Measurements from ENCODE around the gene TCEA2.

The TCEA2 gene

DNA sequence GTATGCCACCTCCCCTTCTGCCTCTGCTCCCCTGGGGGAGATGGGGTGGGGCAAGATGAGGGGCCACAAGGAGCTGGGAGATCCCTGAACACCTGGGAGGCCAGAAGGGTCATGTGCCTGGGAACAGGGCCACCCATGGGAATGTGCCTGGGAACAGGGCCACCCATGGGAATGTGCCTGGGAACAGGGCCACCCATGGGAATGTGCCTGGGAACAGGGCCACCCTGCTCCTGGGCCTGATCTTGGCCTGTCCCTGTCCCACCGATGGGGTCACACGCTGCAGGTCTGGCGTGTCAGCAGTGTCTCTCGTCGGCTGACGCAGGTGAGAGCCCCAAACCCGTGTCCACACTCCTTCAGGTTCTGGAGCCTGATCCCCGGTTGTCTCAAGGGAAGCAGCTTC lies 12.0 kb downstream of the TCEA2 start:
- no peak overlapping the region for H3K27ac Mint-ChIP-seq
- ATAC-seq: no peak

DNA sequence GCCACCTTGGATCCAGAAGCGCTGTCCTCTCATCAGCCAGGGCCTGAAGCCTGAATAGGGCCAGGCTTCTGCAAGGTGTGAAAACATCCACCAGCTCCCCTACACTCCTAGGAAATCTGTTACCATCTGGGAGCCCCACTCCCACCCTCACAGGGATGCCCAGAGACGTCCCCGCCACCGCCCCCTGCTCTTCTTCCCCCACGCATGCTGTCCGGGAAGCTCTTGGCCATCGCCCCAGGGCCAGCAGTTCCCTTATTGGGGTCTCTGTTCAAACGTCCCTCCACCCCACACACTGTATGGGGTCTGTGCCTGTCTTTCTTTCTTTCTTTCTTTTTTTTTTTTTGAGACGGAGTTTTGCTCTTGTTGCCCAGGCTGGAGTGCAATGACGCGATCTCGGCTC lies 12.6 kb downstream of the TCEA2 start:
- Mint-ChIP-seq H3K27me3 (no peaks in the 10 kb centered on the region), H3K4me1 (peaks cover 71% of the 10 kb centered on the region), H3K27ac (peak overlapping the region; percentile 96), H3K9me3 (no peaks in the 10 kb centered on the region), H3K4me3 (no peak overlapping the region), H3K36me3 (peaks cover 37% of the 10 kb centered on the region)
- ATAC-seq: no peak

More for the DNA sequence above, 12.0 kb downstream of the TCEA2 start:
- no peaks in the 10 kb centered on the region for H3K27me3 Mint-ChIP-seq
- peaks cover 37% of the 10 kb centered on the region for H3K36me3 Mint-ChIP-seq
- peaks cover 67% of the 10 kb centered on the region for H3K4me1 Mint-ChIP-seq
- H3K9me3 Mint-ChIP-seq: no peaks in the 10 kb centered on the region
- H3K4me3 Mint-ChIP-seq: no peak overlapping the region

DNA sequence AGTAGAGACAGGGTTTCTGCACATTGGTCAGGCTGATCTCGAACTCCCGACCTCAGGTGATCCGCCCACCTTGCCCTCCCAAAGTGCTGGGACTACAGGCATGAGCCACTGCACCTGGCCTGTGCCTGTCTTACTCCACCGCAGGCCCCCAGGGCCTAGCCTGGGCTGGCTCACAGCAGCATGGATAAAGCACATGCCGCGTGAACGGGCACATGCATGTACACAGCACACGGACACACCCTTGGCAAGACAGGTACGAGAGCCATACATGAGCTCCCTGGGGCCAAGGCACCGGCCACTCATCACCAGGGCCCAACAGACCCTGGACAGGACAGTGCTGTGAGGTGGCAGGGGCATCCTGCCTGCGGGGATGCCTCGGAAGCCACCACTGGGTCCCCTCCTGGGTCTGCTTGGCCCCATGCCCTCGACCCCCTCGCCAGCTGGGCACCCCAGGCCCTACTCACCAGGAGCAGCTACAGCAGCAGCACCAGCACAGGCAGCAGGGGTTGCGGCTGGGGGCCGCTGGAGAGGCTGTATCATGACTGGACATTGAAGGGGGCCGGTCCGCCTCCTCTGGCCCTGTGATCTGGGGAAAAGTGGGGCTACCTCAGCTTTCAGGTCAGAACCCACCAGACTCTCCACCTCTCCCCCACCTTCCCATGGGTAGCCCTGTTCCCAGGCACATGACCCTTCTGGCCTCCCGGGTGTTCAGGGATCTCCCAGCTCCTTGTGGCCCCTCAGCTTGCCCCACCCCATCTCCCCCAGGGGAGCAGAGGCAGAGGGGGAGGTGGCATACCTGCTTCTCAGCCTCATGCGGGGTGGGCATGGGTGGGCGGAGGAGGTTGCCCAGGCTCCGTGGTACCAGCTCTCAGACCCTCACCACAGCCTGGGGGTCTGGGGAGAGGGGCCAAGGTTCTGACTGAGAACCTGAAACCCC lies 13.3 kb downstream of the TCEA2 start:
- peak overlapping the region; percentile 96 for H3K27ac Mint-ChIP-seq
- no peak for ATAC-seq
- H3K4me3 Mint-ChIP-seq: peak overlapping the region; percentile 97
- no peaks in the 10 kb centered on the region for H3K9me3 Mint-ChIP-seq
- peaks cover 37% of the 10 kb centered on the region for H3K36me3 Mint-ChIP-seq
- no peaks in the 10 kb centered on the region for H3K27me3 Mint-ChIP-seq
- peaks cover 64% of the 10 kb centered on the region for H3K4me1 Mint-ChIP-seq

DNA sequence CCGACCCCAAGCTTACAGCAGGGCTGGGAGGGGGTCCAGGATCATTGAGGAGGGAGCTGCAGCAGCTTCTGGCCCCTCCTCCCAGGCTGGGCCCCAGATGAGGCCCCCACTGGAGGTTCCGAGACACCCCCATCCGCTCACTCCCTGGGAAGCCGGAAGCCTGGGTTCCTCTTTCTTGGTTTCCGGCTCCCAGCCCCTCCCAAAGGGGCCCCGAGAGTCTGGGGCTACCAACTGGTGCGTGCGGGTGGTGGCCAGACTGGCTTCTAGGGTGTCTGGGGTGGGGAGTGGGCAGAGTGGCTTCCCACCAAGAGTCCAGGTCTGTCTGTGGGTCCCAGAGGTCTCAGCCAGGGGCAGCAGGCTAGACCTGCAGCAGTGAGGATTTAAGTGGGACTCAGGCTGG lies 14.1 kb downstream of the TCEA2 start:
- ATAC-seq: peak; percentile 26
- Mint-ChIP-seq H3K9me3 (no peaks in the 10 kb centered on the region), H3K36me3 (peaks cover 36% of the 10 kb centered on the region), H3K4me1 (peaks cover 64% of the 10 kb centered on the region), H3K27me3 (no peaks in the 10 kb centered on the region), H3K4me3 (peak overlapping the region; percentile 97), H3K27ac (peak overlapping the region; percentile 96)

DNA sequence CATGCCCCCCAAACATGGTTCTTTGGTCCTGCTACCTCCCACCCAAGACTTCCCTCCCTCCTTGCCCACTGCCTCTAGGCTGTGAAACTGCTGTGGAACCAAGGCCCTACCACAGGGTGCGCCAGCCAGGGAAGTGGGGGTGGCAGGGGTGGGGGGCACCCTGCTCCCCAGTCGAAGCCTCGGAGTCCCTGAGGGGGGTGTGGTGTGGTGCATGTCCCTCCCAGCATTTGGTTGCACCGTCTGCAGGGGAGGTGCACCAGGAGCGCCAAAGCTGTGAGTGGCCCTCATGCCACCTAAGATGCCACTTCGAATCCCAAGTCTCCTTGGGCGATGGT lies 14.5 kb downstream of the TCEA2 start:
- ATAC-seq: no peak
- Mint-ChIP-seq H3K4me3 (peak overlapping the region; percentile 97), H3K9me3 (no peaks in the 10 kb centered on the region), H3K27me3 (no peaks in the 10 kb centered on the region), H3K27ac (peak overlapping the region; percentile 96), H3K36me3 (peaks cover 32% of the 10 kb centered on the region), H3K4me1 (peaks cover 64% of the 10 kb centered on the region)

DNA sequence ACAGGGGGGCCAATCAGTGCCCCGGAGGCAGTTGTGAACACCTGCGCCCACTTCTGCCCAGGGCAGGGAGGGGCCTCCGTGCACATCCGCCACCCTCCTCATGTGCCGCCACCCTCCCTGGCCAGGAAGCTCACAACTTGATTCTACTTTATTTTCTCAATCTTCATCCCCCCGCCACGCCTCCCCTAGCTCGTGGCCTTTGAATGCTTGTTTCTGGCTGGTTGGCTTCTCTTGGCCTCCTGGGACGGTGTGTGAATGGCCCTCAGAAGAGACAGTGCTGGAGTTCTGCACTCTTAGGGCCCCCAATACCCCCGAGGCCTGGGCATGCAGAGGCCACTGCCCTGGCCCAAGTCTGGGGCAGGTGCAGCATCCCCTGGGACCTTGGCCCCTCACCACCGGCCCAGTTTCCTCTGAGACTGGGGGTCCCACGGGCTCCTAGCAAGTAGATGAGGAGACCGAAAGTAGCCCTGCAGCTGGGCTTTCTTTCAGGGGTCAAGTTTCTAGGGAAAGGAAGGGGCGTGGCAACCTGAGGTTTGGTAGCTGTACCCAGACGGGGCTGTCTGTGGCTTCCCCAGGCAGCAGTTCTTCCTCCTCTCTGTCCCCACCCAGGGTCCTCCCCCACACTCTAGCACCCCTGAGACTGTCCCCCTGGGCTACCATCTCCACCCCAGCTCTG lies 15.0 kb downstream of the TCEA2 start:
- ATAC-seq: peak; percentile 70
- no peaks in the 10 kb centered on the region for H3K27me3 Mint-ChIP-seq
- peaks cover 66% of the 10 kb centered on the region for H3K4me1 Mint-ChIP-seq
- no peaks in the 10 kb centered on the region for H3K9me3 Mint-ChIP-seq
- H3K36me3 Mint-ChIP-seq: peaks cover 29% of the 10 kb centered on the region
- H3K27ac Mint-ChIP-seq: peak overlapping the region; percentile 96
- peak overlapping the region; percentile 97 for H3K4me3 Mint-ChIP-seq

DNA sequence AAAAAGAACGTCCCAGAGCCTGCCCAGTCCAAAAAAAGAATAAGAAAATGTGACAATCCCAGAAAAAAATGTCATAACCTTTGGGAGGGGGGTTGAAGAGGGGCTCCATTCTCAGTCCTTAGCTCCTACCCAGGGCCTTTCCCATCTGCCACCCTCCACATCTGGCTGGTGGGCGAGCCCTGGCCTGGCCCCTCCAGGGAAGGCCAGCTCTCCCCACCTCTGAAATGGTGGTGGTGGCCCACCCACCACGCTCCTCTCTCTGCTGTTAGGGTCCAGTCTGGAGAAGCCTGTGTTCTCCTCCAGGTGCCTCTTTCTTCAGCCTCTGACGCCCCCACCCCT lies 15.9 kb downstream of the TCEA2 start:
- Mint-ChIP-seq H3K27me3 (no peaks in the 10 kb centered on the region), H3K36me3 (peaks cover 22% of the 10 kb centered on the region), H3K4me1 (peaks cover 71% of the 10 kb centered on the region), H3K27ac (peak overlapping the region; percentile 96), H3K4me3 (peak overlapping the region; percentile 97), H3K9me3 (no peaks in the 10 kb centered on the region)
- no peak for ATAC-seq

DNA sequence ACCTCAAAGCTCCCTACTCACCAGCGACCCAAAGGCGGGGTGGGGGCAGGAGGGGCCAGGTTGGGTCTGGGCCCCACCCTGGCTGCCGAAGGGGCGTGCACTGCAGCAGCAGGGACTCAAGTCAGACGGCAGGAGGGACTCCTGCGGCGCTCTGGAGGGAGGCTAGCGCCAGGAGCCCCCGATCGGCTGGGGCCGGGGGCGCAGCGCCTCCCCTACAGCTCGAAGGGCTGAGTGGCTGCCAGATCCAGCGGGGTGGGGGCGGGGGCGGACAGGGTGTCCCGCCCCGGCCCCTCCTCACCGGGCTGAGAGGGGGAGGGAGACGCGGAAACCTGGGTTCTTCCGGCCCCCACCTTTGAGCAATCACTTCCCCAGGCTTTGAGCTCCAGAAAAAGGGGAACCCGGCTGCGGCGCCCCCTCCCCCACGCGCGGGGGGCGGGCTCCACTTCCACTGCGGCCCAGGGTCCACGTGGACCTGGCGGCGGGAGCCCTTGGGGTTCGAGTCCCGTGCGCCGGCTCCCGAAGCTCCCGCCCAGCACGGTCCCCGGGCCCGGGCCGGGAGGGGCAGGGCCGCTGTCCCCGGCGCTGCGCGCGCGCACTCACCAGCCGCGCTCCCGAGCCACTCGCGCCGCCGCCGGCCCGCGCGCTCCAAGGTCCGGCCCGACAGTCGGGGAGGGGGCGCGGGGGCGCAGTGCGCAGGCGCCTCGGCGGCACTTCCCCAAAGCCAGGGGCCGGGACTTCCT lies 16.4 kb downstream of the TCEA2 start, which contains the start of gene RGS19:
RGS19 (minus strand) TSS at position 246 of the 740 bp plus-strand sequence. CDS start 2,632 bp downstream, outside the sequence.
- ATAC-seq: peak; percentile 65
- peak within 1 kb of the TSS; percentile 96 for H3K27ac Mint-ChIP-seq
- H3K9me3 Mint-ChIP-seq: no peaks in the 10 kb centered on the region
- H3K4me1 Mint-ChIP-seq: peaks cover 70% of the 10 kb centered on the region
- peaks cover 17% of the 10 kb centered on the region for H3K36me3 Mint-ChIP-seq
- H3K4me3 Mint-ChIP-seq: peak within 1 kb of the TSS; percentile 97
- H3K27me3 Mint-ChIP-seq: peaks cover 3% of the 10 kb centered on the region

DNA sequence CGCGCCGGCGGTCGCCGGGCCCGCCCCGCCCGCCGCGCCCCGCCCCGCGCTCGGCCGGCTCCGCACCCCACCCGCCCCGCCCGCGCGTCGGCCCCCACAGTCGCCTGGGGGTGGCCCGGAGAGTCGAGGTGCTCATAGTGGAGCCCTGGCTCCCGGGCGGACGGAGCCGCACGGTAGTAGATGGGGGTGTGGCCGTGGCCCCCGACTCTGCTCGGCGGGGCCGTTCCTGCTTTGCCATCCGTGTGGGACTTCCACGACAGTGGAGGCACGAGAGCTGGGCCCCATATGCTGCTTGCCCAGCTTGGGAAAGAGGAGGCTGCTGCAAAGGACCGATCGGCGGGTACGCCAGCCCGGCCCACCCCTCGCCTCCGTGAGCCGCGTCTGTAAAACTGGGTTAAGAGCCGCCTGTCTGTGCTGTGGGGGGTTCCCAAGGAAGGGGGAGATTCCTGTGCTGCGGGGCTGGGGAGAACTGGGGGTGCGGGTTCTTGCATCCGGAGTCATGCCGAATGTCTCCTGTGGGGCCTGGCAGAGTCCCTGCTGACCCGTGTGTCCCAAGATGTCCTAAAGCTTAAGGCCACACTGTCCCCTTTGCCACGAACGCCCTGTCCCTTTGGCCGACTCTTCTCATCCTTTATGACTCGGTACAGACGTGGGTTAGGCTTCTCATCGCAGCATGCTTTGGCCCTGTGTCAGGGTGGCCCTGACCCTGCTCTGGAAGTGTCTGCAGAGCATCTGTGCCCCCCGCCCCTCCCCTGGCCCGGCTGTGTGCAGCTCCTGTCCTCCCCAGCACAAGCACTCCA lies 17.2 kb downstream of the TCEA2 start, which contains the start of gene OPRL1:
OPRL1 (plus strand) TSS at position 70 of the 800 bp plus-strand sequence. CDS start 12,639 bp downstream, outside the sequence.
- peaks cover 66% of the 10 kb centered on the region for H3K4me1 Mint-ChIP-seq
- H3K9me3 Mint-ChIP-seq: no peaks in the 10 kb centered on the region
- ATAC-seq: no peak
- H3K27ac Mint-ChIP-seq: peak within 1 kb of the TSS; percentile 96
- H3K4me3 Mint-ChIP-seq: peak within 1 kb of the TSS; percentile 97
- peaks cover 10% of the 10 kb centered on the region for H3K27me3 Mint-ChIP-seq
- peaks cover 9% of the 10 kb centered on the region for H3K36me3 Mint-ChIP-seq

DNA sequence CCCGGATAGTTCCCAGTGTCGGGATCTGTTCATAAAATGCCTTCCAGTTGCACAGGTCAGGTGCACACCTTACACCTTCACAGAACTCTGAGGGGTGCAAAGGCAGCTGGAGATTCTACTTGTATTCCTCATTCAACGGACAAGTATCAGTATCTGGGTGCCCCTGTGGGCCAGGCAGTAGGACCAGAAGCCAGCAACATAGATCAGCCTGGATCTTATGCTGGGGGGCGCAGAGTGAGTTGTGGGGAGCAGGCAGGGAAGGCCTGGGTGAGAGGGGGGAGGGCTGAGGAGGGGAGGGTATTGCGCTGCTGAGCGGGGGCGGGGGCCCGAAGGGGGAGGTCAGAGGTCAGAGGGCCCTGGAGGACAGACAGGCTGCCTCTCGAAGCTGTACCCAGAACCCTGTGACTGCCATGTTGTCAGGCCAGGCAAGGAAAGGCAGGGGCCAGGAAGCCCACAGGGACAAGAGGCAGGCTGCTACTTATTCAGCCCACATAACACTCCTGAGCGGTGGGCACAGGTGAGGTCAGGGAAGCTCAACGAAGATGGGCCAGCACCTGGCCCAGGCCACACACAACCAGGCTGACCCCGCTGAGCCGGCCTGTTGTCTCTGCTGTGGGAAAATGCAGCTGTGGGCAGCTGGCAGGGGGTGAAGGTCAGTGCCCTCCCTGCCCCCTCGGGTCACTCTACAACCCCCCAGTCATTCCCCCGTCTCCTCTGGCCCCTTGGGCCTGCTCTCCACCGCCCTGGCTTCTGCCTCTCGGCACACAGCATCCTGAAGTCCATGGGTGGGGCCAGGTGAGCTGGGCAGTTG lies 18.0 kb downstream of the TCEA2 start:
- peaks cover 10% of the 10 kb centered on the region for H3K27me3 Mint-ChIP-seq

DNA sequence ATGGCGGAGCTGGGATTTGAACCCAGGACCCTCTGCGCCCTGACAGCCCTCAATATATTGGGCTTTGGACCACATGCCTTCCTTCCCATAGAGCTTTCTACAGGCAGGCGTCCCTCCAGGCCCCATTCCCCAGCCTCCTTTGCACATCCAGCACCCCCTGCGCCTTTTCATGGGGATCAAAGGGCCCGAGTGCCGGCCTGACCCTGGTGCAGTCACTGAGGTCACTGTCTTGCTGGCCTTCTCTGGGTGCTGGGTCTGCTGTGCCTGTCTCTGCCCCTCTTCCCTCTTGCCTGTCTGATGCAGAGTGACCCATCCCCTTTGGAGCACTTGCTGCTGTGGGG lies 18.6 kb downstream of the TCEA2 start:
- Mint-ChIP-seq H3K27ac (peak overlapping the region; percentile 20), H3K36me3 (no peaks in the 10 kb centered on the region), H3K27me3 (peaks cover 10% of the 10 kb centered on the region), H3K4me1 (peaks cover 52% of the 10 kb centered on the region), H3K4me3 (no peak overlapping the region), H3K9me3 (peaks cover under 1% of the 10 kb centered on the region)
- ATAC-seq: no peak

More for the DNA sequence above, 18.0 kb downstream of the TCEA2 start:
- peak overlapping the region; percentile 79 for H3K4me3 Mint-ChIP-seq
- H3K9me3 Mint-ChIP-seq: no peaks in the 10 kb centered on the region
- peak overlapping the region; percentile 76 for H3K27ac Mint-ChIP-seq
- no peak for ATAC-seq
- H3K36me3 Mint-ChIP-seq: peaks cover under 1% of the 10 kb centered on the region
- peaks cover 58% of the 10 kb centered on the region for H3K4me1 Mint-ChIP-seq

DNA sequence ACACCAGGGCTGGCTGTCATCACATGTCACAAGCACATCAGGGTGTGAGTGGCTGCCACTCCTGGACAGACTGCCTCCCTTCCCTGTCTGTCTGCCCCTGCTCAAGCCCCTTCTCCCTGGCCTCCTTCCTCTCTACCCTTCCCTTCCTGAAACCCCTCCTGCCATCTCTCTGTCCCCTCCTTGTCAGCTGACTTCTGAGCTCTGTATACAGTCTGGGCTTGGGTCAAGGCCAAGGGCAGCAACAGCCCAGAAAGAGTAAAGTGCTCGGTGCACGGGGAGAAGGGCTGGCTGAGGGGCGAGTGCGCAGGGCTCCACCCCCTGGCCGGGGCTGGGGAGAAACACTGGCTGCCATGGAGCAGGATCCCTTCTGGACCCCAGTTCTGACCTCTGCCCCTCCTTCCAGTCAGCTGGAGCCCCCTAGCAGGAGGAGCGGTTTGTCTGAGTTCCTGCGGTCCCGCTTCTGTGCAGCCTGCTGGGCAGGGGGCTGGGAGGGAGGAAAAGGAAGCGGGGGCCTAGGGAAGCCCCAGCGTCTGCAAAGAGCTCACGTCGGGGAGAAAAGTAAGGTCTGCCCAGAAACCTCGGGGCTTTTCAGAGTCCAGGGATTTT lies 19.2 kb downstream of the TCEA2 start:
- Mint-ChIP-seq H3K4me3 (peak overlapping the region; percentile 36), H3K27me3 (peaks cover 10% of the 10 kb centered on the region), H3K27ac (peak overlapping the region; percentile 20), H3K36me3 (no peaks in the 10 kb centered on the region), H3K9me3 (peaks cover 3% of the 10 kb centered on the region), H3K4me1 (peaks cover 46% of the 10 kb centered on the region)
- no peak for ATAC-seq

DNA sequence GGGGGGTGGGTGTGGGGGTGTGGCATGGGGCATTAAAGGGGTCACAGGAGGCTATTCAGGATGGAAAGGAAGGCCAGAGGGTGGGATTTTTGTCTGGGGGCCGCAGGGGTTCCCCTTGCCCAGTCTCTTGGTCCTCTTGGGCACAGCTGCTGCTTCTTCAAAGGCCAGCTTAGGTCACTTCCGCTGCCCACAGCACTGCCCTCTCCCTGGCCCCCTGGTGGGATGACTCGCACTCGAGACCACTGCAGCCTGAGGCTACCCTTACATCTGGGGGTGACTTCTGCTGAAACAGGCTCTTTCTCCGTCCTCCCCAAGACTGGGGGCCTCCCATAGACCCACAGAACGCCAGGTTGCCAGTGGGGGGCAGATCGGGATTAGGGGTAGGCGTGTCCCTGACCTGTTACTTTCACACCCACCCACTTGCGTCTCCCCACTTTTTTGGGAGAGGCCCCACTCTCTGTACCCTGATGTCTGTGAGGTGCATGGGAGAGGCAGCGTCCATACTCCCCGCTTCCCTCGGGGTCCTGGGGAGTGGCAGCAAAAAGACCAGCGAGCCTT lies 19.9 kb downstream of the TCEA2 start:
- H3K27me3 Mint-ChIP-seq: peaks cover 10% of the 10 kb centered on the region
- no peak for ATAC-seq
- H3K4me3 Mint-ChIP-seq: peak overlapping the region; percentile 78
- no peaks in the 10 kb centered on the region for H3K36me3 Mint-ChIP-seq
- peak overlapping the region; percentile 69 for H3K27ac Mint-ChIP-seq
- H3K4me1 Mint-ChIP-seq: peaks cover 39% of the 10 kb centered on the region
- H3K9me3 Mint-ChIP-seq: peaks cover 6% of the 10 kb centered on the region

All from stimulated activated memory B cell treated with anti-CD40 and anti-IgM and Interleukin-4, amounts not matched to agents 10 μg/mL and 1 μg/mL and 100 μg/mL, for 72 hours (primary cell).